ENCODE results near the gene HARS1. TPM values are rescaled to one million over a fixed set of nuclear protein-coding genes. Genes with fewer than 3 reads are reported as not detected.

HARS1 gene
- total and polyA plus RNA-seq, 12 donors, result 36.4 to 111 (median 61.7) TPM

GRCh38 chr5:140707812-140708211, 16.6 kb upstream of the HARS1 start:
- H3K4me1 ChIP-seq (replicated peaks in 1 of 2), result no peaks in the 10 kb centered on the region
- intact Hi-C loops (cut with DNase I), result no loop called here
- no peaks in the 10 kb centered on the region for H3K27me3 ChIP-seq
- no peak overlapping the region for H3K27ac ChIP-seq
- H3K4me3 ChIP-seq, result no peak overlapping the region
- no peaks in the 10 kb centered on the region for H3K9me3 ChIP-seq (replicated peaks in 1 of 3)
- WGBS, 4 donors, result 86 to 93% (median 88%) methylated on average over 4 of the region's 4 CpGs
- H3K36me3 ChIP-seq (replicated peaks in 1 of 2), result peaks cover 0 to 40% of the 10 kb centered on the region in 2 donors
- TF ChIP-seq, protein P1, sequence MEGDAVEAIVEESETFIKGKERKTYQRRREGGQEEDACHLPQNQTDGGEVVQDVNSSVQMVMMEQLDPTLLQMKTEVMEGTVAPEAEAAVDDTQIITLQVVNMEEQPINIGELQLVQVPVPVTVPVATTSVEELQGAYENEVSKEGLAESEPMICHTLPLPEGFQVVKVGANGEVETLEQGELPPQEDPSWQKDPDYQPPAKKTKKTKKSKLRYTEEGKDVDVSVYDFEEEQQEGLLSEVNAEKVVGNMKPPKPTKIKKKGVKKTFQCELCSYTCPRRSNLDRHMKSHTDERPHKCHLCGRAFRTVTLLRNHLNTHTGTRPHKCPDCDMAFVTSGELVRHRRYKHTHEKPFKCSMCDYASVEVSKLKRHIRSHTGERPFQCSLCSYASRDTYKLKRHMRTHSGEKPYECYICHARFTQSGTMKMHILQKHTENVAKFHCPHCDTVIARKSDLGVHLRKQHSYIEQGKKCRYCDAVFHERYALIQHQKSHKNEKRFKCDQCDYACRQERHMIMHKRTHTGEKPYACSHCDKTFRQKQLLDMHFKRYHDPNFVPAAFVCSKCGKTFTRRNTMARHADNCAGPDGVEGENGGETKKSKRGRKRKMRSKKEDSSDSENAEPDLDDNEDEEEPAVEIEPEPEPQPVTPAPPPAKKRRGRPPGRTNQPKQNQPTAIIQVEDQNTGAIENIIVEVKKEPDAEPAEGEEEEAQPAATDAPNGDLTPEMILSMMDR (IDR thresholded peaks at IDR 0.05), result no peak
- no peak for TF ChIP-seq POLR2A (IDR thresholded peaks at IDR 0.05)
- DNase-seq, result no peak

DNA sequence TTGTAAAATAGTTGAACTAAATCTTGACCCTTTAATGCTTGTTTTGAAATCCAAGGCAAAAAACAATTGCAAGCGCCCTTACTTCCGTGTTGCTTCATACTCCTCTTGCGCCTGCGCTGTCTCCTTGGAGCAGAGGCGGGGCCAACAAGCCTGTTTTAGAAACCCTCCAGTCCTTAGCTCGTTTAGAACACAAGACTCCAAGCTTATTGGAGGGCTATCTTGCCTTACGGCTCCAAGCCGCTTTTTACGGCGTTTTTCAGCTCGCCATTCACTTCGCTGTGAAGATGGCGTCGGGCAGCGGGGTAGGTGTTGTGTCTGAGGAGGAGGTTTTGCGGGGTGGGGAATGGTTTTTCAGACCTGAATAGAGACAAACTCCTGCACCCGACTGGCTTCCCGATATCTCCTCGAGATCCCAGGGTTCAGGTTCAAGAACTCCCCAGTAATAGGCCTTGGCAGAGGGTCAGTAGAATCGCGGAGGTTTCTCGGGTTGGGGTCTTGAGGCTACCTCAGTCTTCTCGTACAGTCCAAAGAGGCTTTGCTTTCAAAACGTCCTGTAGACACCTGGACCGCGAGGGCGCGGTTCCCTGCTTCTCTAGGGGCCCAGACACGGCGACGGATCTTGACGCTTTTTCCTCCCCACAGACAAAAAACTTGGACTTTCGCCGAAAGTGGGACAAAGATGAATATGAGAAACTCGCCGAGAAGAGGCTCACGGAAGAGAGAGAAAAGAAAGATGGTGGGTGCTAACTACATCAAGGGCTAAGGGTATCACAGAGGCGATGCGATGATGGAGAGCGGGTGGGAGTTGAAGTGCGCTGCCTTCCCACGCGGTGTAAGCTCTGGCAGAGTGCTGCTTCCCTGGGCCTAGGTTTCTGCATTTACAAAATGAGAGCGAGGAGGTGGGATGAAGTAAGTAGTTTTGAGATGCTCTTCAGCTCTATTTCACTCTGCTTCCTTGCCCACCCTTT, 9.3 kb upstream of the HARS1 start, which contains the start of gene ZMAT2:
Gene ZMAT2, plus strand, starts transcription at position 271 of the 968 bp plus-strand sequence. Its CDS starts 14 bp downstream, at position 285.
- Histone ChIP-seq H3K9me3 (replicated peaks in 1 of 3) (no peaks in the 10 kb centered on the region), H3K4me1 (replicated peaks in 1 of 2) (peaks cover 9 to 15% of the 10 kb centered on the region in 2 donors), H3K27ac (peak within 1 kb of the TSS in 4 of 5 donors; percentile 44 to 79 (median 54)), H3K36me3 (replicated peaks in 1 of 2) (peaks cover 0 to 80% of the 10 kb centered on the region in 2 donors), H3K4me3 (peak within 1 kb of the TSS in 3 of 4 donors; percentile 12 to 85 (median 66)), H3K27me3 (no peaks in the 10 kb centered on the region)
- intact Hi-C loops (cut with DNase I), result no loop called here
- TF ChIP-seq, protein P1 (IDR thresholded peaks at IDR 0.05), result no peak
- peak; percentile 25 to 79 for TF ChIP-seq POLR2A (IDR thresholded peaks at IDR 0.05)
- peak; percentile 94 to 98 (median 96) for DNase-seq
- WGBS, 4 donors, result 1 to 2% (median 1%) methylated on average over 37 to 44 of the region's 44 CpGs

DNA sequence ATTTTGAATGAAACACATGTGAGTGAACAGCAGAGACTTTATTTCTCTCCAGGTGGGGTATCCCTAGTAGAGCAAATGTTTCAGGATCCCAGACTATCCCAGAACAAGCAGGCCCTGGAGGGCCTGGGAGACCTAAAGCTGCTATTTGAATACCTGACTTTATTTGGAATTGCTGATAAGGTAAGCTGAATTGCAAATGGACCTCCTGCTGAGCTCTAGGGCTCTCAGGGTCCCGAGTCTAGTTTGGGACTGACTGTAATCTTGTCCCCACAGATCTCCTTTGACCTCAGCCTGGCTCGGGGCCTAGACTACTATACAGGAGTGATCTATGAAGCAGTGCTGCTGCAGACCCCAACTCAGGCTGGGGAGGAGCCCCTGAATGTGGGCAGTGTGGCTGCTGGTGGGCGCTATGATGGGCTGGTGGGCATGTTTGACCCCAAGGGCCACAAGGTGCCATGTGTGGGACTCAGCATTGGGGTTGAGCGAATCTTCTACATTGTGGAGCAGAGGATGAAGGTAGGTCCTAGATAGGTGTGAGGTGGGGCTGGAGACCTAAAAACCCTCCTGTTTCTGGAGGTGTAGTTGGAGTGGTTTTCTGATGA, 5.8 kb upstream of the HARS1 start:
- 83 to 91% (median 89%) methylated on average over 3 to 4 of the region's 4 CpGs for WGBS, 4 donors
- Histone ChIP-seq H3K4me1 (replicated peaks in 1 of 2) (peaks cover 20 to 29% of the 10 kb centered on the region in 2 donors), H3K9me3 (replicated peaks in 1 of 3) (no peaks in the 10 kb centered on the region), H3K27ac (no peak overlapping the region), H3K36me3 (replicated peaks in 1 of 2) (peaks cover 0 to 66% of the 10 kb centered on the region in 2 donors), H3K27me3 (no peaks in the 10 kb centered on the region), H3K4me3 (no peak overlapping the region)
- no peak for TF ChIP-seq POLR2A (IDR thresholded peaks at IDR 0.05)
- TF ChIP-seq, protein P1 (IDR thresholded peaks at IDR 0.05), result no peak
- no peak for DNase-seq
- intact Hi-C loops (cut with DNase I), result loop anchor here in 1 of 2 donors (10.0 kb wide), 1 partner anchor 152 kb away; the partner anchor contains the start of gene EIF4EBP3

DNA sequence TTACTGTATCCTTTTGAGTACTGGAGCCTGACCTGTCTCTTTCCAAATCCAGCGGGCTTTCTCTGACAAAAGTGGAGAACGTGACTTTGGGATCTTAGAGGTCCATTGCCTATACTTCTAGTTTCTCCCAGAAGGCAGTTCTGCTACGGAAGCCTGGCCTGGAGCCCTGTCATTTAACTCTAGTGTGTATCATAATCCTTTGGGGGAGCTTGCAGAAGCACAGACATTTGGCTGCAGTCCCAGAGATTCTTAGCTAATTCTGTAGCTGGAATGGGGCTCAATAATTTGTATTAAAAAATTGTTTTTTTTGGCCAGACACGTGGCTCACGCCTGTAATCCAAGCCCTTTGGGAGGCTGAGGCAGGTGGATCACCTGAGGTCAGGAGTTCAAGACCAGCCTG, 3.1 kb upstream of the HARS1 start:
- H3K4me3 ChIP-seq, result no peak overlapping the region
- H3K9me3 ChIP-seq (replicated peaks in 1 of 3), result no peaks in the 10 kb centered on the region
- H3K27me3 ChIP-seq, result no peaks in the 10 kb centered on the region
- H3K4me1 ChIP-seq (replicated peaks in 1 of 2), result peaks cover 22 to 33% of the 10 kb centered on the region in 2 donors
- intact Hi-C loops (cut with DNase I), result loop anchor here in 1 of 2 donors (10.0 kb wide), 1 partner anchor 149 kb away; the partner anchor contains the start of gene EIF4EBP3
- H3K27ac ChIP-seq, result no peak overlapping the region
- no peak for TF ChIP-seq POLR2A (IDR thresholded peaks at IDR 0.05)
- TF ChIP-seq, protein P1 (IDR thresholded peaks at IDR 0.05), result no peak
- no peak for DNase-seq
- H3K36me3 ChIP-seq (replicated peaks in 1 of 2), result peaks cover 0 to 59% of the 10 kb centered on the region in 2 donors
- 78 to 86% (median 80%) methylated on average over 5 of the region's 5 CpGs for WGBS, 4 donors
